Astrocyte (in vitro differentiated cells and primary cell): Measurements from ENCODE around the gene PTPN1. TPM values are rescaled to one million over a fixed set of nuclear protein-coding genes. Genes with fewer than 3 reads are reported as not detected.

Experiments
- DNase-seq: peaks from one replicate; pipeline ENCODE4 v3.0.0-alpha.2; 2010; ENCODE audit warnings: low read depth
- FAIRE-seq: peaks from 2 replicates; lab custom pipeline; 2011; peaks lifted over from hg19 to GRCh38; lab: Jason Lieb, UNC
- H2AFZ ChIP-seq: 2 replicates; pipeline ENCODE4 v1.6.0; 2012; ENCODE audit warnings: low read depth, low read length, inconsistent platforms
- H3K27ac ChIP-seq: 2 replicates; pipeline ENCODE4 v1.5.1; 2011; ENCODE audit warnings: low read depth, low read length, inconsistent platforms
- H3K27me3 ChIP-seq: 2 replicates; pipeline ENCODE4 v1.6.0; 2011; ENCODE audit warnings: low read length, inconsistent platforms; ENCODE audit not compliant: insufficient read depth
- H3K36me3 ChIP-seq: 2 replicates; pipeline ENCODE4 v1.5.1; 2011; ENCODE audit warnings: low read length, inconsistent platforms; ENCODE audit not compliant: insufficient read depth
- H3K4me1 ChIP-seq: 2 replicates; pipeline ENCODE4 v1.5.1; 2011; ENCODE audit warnings: low read length, inconsistent platforms; ENCODE audit not compliant: insufficient read depth
- H3K4me2 ChIP-seq: 2 replicates; pipeline ENCODE4 v1.6.0; 2012; ENCODE audit warnings: low read length, inconsistent platforms
- H3K4me3 ChIP-seq: 2 replicates; pipeline ENCODE4 v1.5.1; 2011; ENCODE audit warnings: low read depth, mild to moderate bottlenecking, low read length, inconsistent platforms; ENCODE audit not compliant: insufficient read depth
- H3K79me2 ChIP-seq: 2 replicates; pipeline ENCODE4 v1.6.0; 2012; ENCODE audit warnings: mild to moderate bottlenecking, low read length, inconsistent platforms; ENCODE audit not compliant: insufficient read depth
- H3K9ac ChIP-seq: 2 replicates; pipeline ENCODE4 v1.6.0; 2012; ENCODE audit warnings: mild to moderate bottlenecking, low read length, inconsistent platforms
- H3K9me3 ChIP-seq: 2 replicates; pipeline ENCODE4 v1.5.1; 2012; ENCODE audit warnings: low read depth, mild to moderate bottlenecking, low read length, inconsistent platforms; ENCODE audit not compliant: insufficient read depth
- H4K20me1 ChIP-seq: 2 replicates; pipeline ENCODE4 v1.6.0; 2012; ENCODE audit warnings: low read length, inconsistent platforms; ENCODE audit not compliant: insufficient read depth
- H3K27ac Mint-ChIP-seq: one replicate; pipeline ENCODE4 v1.8.0; 2021; ENCODE audit warnings: mild to moderate bottlenecking, mixed read lengths; ENCODE audit not compliant: unreplicated experiment
- H3K27me3 Mint-ChIP-seq: one replicate; pipeline ENCODE4 v1.8.0; 2021; ENCODE audit warnings: low read depth, mixed read lengths; ENCODE audit not compliant: unreplicated experiment
- H3K36me3 Mint-ChIP-seq: one replicate; pipeline ENCODE4 v1.8.0; 2021; ENCODE audit warnings: low read depth, mixed read lengths; ENCODE audit not compliant: unreplicated experiment
- H3K4me1 Mint-ChIP-seq: one replicate; pipeline ENCODE4 v1.8.0; 2021; ENCODE audit warnings: low read depth, mixed read lengths; ENCODE audit not compliant: unreplicated experiment
- H3K4me3 Mint-ChIP-seq: one replicate; pipeline ENCODE4 v1.8.0; 2021; ENCODE audit warnings: mild to moderate bottlenecking, moderate library complexity, mixed read lengths; ENCODE audit not compliant: unreplicated experiment
- H3K9me3 Mint-ChIP-seq: one replicate; pipeline ENCODE4 v1.8.0; 2021; ENCODE audit warnings: mild to moderate bottlenecking, mixed read lengths; ENCODE audit not compliant: unreplicated experiment
- EZH2 ChIP-seq: IDR thresholded peaks from 2 replicates; pipeline ENCODE4 v1.6.1; 2012; ENCODE audit warnings: mild to moderate bottlenecking, low read length, inconsistent platforms; ENCODE audit not compliant: insufficient read depth
- total RNA-seq: library from RNA; stranded (reverse); gene quantifications from 2 replicates; pipeline ENCODE4 v1.2.1, GENCODE V29; 2021
- TF ChIP-seq, protein P1 (sequence below): IDR thresholded peaks from 2 replicates; pipeline ENCODE4 v1.5.1; 2011; ENCODE audit warnings: low read depth, mild to moderate bottlenecking, inconsistent platforms, low read length, moderate library complexity; ENCODE audit not compliant: insufficient read depth

PTPN1 gene
- total RNA-seq, 1 donor from 2014 or later, result 64.9 TPM

DNA sequence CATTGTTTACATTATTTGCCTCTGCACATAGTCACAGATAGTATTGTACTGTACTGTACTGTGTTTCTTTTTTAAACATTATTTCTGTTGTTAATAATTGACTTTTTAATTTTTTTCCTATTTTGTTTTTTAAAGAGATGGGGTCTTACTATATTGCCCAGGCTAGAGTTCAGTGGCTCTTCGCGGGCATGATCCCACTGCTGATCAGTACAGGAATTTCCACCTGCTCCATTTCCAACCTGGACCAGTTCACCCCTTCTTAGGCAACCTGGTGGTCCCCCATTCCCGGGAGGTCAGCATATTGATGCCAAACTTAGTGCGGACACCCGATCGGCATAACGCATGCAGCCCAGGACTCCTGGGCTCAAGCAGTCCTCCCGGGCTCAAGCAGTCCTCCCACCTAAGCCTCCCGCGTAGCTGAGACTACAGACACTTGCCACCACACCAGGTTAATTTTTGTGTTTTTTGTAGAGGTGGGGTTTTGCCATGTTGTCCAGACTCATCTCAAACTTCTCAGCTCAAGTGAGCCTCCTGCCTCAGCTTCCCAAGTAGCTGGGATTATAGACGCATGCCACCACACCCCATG, 47.5 kb downstream of the PTPN1 start:
- DNase-seq (no peak), FAIRE-seq (no peak)
- H3K9me3 Mint-ChIP-seq, result no peaks in the 10 kb centered on the region
- H3K4me2 ChIP-seq, result peak overlapping the region; percentile 55
- H3K36me3 ChIP-seq, result peaks cover 8% of the 10 kb centered on the region
- peak overlapping the region; percentile 43 for H3K27ac Mint-ChIP-seq
- H3K4me1 ChIP-seq, result peaks cover 30% of the 10 kb centered on the region
- no peaks in the 10 kb centered on the region for H3K27me3 ChIP-seq
- peaks cover 85% of the 10 kb centered on the region for H3K79me2 ChIP-seq
- no peak overlapping the region for H3K4me3 Mint-ChIP-seq
- peaks cover 41% of the 10 kb centered on the region for H3K4me1 Mint-ChIP-seq
- no peak overlapping the region for H2AFZ ChIP-seq
- H4K20me1 ChIP-seq, result peaks cover 5% of the 10 kb centered on the region
- H3K9me3 ChIP-seq, result no peaks in the 10 kb centered on the region
- H3K36me3 Mint-ChIP-seq, result peaks cover 12% of the 10 kb centered on the region
- no peak overlapping the region for H3K9ac ChIP-seq
- H3K27ac ChIP-seq, result peak overlapping the region; percentile 68
- no peak overlapping the region for H3K4me3 ChIP-seq
- no peaks in the 10 kb centered on the region for H3K27me3 Mint-ChIP-seq
- no peak for TF ChIP-seq EZH2
- TF ChIP-seq, protein P1, sequence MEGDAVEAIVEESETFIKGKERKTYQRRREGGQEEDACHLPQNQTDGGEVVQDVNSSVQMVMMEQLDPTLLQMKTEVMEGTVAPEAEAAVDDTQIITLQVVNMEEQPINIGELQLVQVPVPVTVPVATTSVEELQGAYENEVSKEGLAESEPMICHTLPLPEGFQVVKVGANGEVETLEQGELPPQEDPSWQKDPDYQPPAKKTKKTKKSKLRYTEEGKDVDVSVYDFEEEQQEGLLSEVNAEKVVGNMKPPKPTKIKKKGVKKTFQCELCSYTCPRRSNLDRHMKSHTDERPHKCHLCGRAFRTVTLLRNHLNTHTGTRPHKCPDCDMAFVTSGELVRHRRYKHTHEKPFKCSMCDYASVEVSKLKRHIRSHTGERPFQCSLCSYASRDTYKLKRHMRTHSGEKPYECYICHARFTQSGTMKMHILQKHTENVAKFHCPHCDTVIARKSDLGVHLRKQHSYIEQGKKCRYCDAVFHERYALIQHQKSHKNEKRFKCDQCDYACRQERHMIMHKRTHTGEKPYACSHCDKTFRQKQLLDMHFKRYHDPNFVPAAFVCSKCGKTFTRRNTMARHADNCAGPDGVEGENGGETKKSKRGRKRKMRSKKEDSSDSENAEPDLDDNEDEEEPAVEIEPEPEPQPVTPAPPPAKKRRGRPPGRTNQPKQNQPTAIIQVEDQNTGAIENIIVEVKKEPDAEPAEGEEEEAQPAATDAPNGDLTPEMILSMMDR, result no peak

DNA sequence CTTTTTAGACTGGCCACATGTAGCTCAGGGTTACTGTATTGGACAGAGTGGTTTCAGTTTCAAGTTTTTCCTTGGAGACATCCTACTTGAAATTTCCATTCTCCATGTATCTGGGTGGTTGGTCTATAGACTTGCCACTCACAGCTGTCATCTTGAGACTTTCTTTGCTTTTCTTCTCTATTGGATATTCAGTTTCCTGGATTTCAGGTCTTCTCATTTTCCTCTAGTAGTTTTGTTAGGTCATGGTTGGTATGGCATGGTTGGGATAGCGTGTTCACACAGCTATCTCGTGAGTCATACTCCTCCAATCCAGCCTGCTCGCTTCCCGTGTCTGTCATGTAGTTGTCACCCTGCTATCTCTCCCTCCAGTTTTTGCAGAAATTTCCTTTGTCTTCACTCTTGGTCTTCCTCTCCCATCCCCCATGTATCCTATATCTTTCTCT, 48.3 kb downstream of the PTPN1 start:
- Histone ChIP-seq H2AFZ (no peak overlapping the region), H3K4me2 (peak overlapping the region; percentile 55), H3K36me3 (peaks cover 15% of the 10 kb centered on the region), H3K9me3 (no peaks in the 10 kb centered on the region), H3K27ac (peak overlapping the region; percentile 68), H3K27me3 (no peaks in the 10 kb centered on the region), H4K20me1 (no peaks in the 10 kb centered on the region), H3K9ac (no peak overlapping the region), H3K79me2 (peaks cover 85% of the 10 kb centered on the region), H3K4me1 (peaks cover 30% of the 10 kb centered on the region), H3K4me3 (no peak overlapping the region)
- peaks cover 12% of the 10 kb centered on the region for H3K36me3 Mint-ChIP-seq
- H3K4me1 Mint-ChIP-seq, result peaks cover 47% of the 10 kb centered on the region
- peak overlapping the region; percentile 25 for H3K4me3 Mint-ChIP-seq
- no peaks in the 10 kb centered on the region for H3K9me3 Mint-ChIP-seq
- no peaks in the 10 kb centered on the region for H3K27me3 Mint-ChIP-seq
- peak overlapping the region; percentile 43 for H3K27ac Mint-ChIP-seq
- FAIRE-seq (peak; percentile 17), DNase-seq (peak; percentile 85)
- no peak for TF ChIP-seq EZH2
- TF ChIP-seq, protein P1, result no peak

DNA sequence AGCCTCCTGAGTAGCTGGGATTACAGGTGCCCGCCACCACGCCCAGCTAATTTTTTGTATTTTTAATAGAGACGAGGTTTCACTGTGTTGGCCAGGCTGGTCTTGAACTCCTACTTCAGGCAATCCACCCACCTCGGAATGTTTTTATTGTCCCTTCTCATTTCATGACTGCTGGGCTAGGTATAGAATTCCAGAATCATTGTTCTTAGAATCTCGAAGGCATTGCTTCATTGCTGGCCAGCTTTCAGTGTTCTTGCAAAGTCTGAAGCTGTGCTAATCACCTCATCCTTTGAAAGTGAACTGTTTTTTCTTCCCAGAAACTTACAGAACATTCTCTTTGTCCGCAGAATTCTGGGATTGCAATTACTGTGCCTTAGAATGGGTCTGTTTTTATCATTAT, 49.0 kb downstream of the PTPN1 start:
- Histone ChIP-seq H3K4me2 (no peak overlapping the region), H2AFZ (no peak overlapping the region), H3K79me2 (peaks cover 84% of the 10 kb centered on the region), H3K4me3 (no peak overlapping the region), H3K9ac (no peak overlapping the region), H3K4me1 (peaks cover 30% of the 10 kb centered on the region), H3K27ac (no peak overlapping the region), H3K27me3 (no peaks in the 10 kb centered on the region), H3K36me3 (peaks cover 15% of the 10 kb centered on the region), H4K20me1 (no peaks in the 10 kb centered on the region), H3K9me3 (no peaks in the 10 kb centered on the region)
- peaks cover 50% of the 10 kb centered on the region for H3K4me1 Mint-ChIP-seq
- peak overlapping the region; percentile 3 for H3K27ac Mint-ChIP-seq
- DNase-seq, result no peak
- peaks cover 12% of the 10 kb centered on the region for H3K36me3 Mint-ChIP-seq
- no peak for FAIRE-seq
- TF ChIP-seq, protein P1, result no peak
- no peak for TF ChIP-seq EZH2
- no peaks in the 10 kb centered on the region for H3K9me3 Mint-ChIP-seq
- no peak overlapping the region for H3K4me3 Mint-ChIP-seq
- H3K27me3 Mint-ChIP-seq, result no peaks in the 10 kb centered on the region
